Stimulated activated CD8-positive, alpha-beta memory T cell treated with anti-CD3 and anti-CD28 coated beads, Interleukin-12 subunit alpha, Interleukin-12 subunit beta, amount 100 ng/mL, for 4 hours (primary cell): Measurements from ENCODE around the gene SLC25A15.
"Not testable (repeated sequence)": the region's sequence is repeated elsewhere in the genome, so short reads cannot be mapped to it uniquely, and the experiment has no call there.

Experiments used
- DNase-seq: peaks from one replicate; pipeline ENCODE4 v3.0.0-alpha.2; 2020; ENCODE audit warnings: low read depth

The SLC25A15 gene

GRCh38 chr13:40813667-40814454, 24.4 kb downstream of the SLC25A15 start:
- DNase-seq, result no peak

GRCh38 chr13:40814803-40815202, 25.4 kb downstream of the SLC25A15 start:
- no peak for DNase-seq

- DNase-seq, result no peak
Measured at GRCh38 chr13:40818926-40819325, 29.5 kb downstream of the SLC25A15 start.

GRCh38 chr13:40819797-40820315, 30.4 kb downstream of the SLC25A15 start:
- DNase-seq, result no peak

- not testable (repeated sequence) for DNase-seq
Measured at GRCh38 chr13:40839725-40840124, 50.3 kb downstream of the SLC25A15 start.

- DNase-seq, result not testable (repeated sequence)
Measured at GRCh38 chr13:40840955-40841354, 51.5 kb downstream of the SLC25A15 start.
